C4-2B (cell line): ENCODE data around the gene UNC5CL.
"Not testable (repeated sequence)": the region's sequence is repeated elsewhere in the genome, so short reads cannot be mapped to it uniquely, and the experiment has no call there.

Source experiments
- CTCF ChIP-seq: fragments of 450-650 bp; conservative IDR thresholded peaks from 2 replicates; pipeline ENCODE4 v1.5.1; 2017; ENCODE audit warnings: mild to moderate bottlenecking
- ZFX ChIP-seq: fragments of 450-650 bp; IDR thresholded peaks from 2 replicates; pipeline ENCODE4 v1.6.1; 2017

GRCh38 chr6:41015860-41016259 is 23.2 kb downstream of the UNC5CL start:
- TF ChIP-seq CTCF, ZFX: not testable (repeated sequence)
